Heart left ventricle (tissue), 16 donors: ENCODE results near the gene NAALADL2. TPM values are rescaled to one million over a fixed set of nuclear protein-coding genes. Genes with fewer than 3 reads are reported as not detected.
"Not testable (repeated sequence)": the region's sequence is repeated elsewhere in the genome, so short reads cannot be mapped to it uniquely, and the experiment has no call there.

Experiments used
- ATAC-seq, 4 donors: fragments of 200-7000 bp; cut with Tn5 transposase; one replicate each; pipeline ENCODE4 v1.9.1; 2020 to 2022; ENCODE audit warnings: moderate library complexity in 4 of 4, mild to moderate bottlenecking in 3 of 4, moderate number of reproducible peaks in 1 of 4
- DNase-seq, 5 donors: peaks; one replicate each; pipeline ENCODE4 v3.0.0-alpha.2; 2020
- H3K27ac ChIP-seq, 12 donors: fragments of 200-600 bp; sonication (generic) in 4 of 12; one replicate each; pipeline versions ENCODE4 v1.5.0 to v1.8.0; 2016 to 2022; ENCODE audit warnings: mild to moderate bottlenecking in 2 of 12
- H3K27me3 ChIP-seq, 9 donors: fragments of 200-600 bp; sonication (generic) in 2 of 9; one replicate each; pipeline versions ENCODE4 v1.5.1 to v1.8.0; 2016 to 2022; ENCODE audit warnings: mild to moderate bottlenecking in 3 of 9
- H3K36me3 ChIP-seq, 9 donors: fragments of 200-600 bp; sonication (generic) in 2 of 9; one replicate each; pipeline versions ENCODE4 v1.5.0 to v1.8.0; 2018 to 2022; ENCODE audit warnings: mild to moderate bottlenecking in 2 of 9
- H3K4me1 ChIP-seq, 12 donors: fragments of 200-600 bp; sonication (generic) in 4 of 12; one replicate each; pipeline versions ENCODE4 v1.5.0 to v1.8.0; 2016 to 2022; ENCODE audit warnings: mild to moderate bottlenecking in 3 of 12
- H3K4me3 ChIP-seq, 12 donors: fragments of 200-600 bp; sonication (generic) in 4 of 12; one replicate each; pipeline versions ENCODE4 v1.5.0 to v1.8.0; 2017 to 2022; ENCODE audit warnings: mild to moderate bottlenecking in 9 of 12, moderate library complexity in 4 of 12
- H3K9me3 ChIP-seq, 12 donors: fragments of 200-600 bp; sonication (generic) in 4 of 12; one replicate each; pipeline versions ENCODE4 v1.5.0 to v1.8.0; 2016 to 2022; ENCODE audit warnings: mild to moderate bottlenecking in 1 of 12
- CTCF ChIP-seq, 12 donors: fragments of 200-600 bp; sonication (generic) in 4 of 12; IDR thresholded peaks; one replicate each; pipeline versions ENCODE4 v1.5.0 to v1.8.0; 2018 to 2022; ENCODE audit warnings: antibody characterized with exemption in 12 of 12, mild to moderate bottlenecking in 5 of 12
- POLR2A ChIP-seq, 2 donors: fragments of 450-650 bp; IDR thresholded peaks; one replicate each; pipeline ENCODE4 v1.6.1; 2017; ENCODE audit warnings: antibody characterized with exemption in 2 of 2, mild to moderate bottlenecking in 2 of 2, moderate library complexity in 2 of 2
- WGBS, 4 donors: extraction: QIAGEN DNeasy Blood & Tissue Kit in 2 of 4; methylation state at CpG; one replicate each; pipeline versions ENCODE4 v1.1.5 to v1.1.7; 2013 to 2018; 5-methylcytosine and 5-hydroxymethylcytosine counted together
- intact Hi-C, 10 donors: fragments of 100-400 bp; cut with DNase I; formaldehyde crosslinking; loops; one replicate each; pipeline versions ENCODE4 v1.11.1 to v1.14.2; 2022
- polyA plus RNA-seq, 2 donors: library from polyadenylated mRNA; stranded (reverse); fragments of 200-250 nt; gene quantifications; one replicate each; pipeline ENCODE4 v1.2.3, GENCODE V29; 2013
- total RNA-seq, 9 donors: library from RNA; depleted of rRNA in 2 of 9; stranded (reverse); fragments of >200 nt in 2 of 9; fragmentation: NEBNext Ultra II Directional in 3 of 9; extraction: Animal tissue kit (Norgen Biotek cat#: 25700) in 3 of 9; gene quantifications; one replicate each; pipeline versions ENCODE4 v1.1.0 to v1.2.4, GENCODE V29; 2016 to 2023
- donor health status: ischemic (EF 13 %, LVEDD 7.1; RV severe dilation, severe dysfunction).
- donor health status: healthy with polysubstance abuse.
- donor health status: DM: no; HTN: yes; CAD: no.
- donor health status: DM: no; HTN: no; CAD: no.
- donor health status: ischemic (EF 25% LVEDD 6.9; RV normal size, moderate dysfunction).
- donor health status: ischemic (EF 25% LVEDD 5.7; RV mildly dilated, moderate dysfunction).
- donor health status: healthy.
- donor health status: DM: yes; HTN: yes; CAD: no.
- donor health status: ischemic (EF 35%, LVEDD 5.7; RV mildly dilated, moderate dysfunction).
- donor health status: nonischemic (EF 11% LVEDD 7.7; RV severe dilation, severe dysfunction).
- donor health status: DM: yes; HTN: yes; CAD: no.
- donor health status: PGD.
- donor health status: ischemic (EF 29% LVEDD 5.4; RV normal size, mild dysfunction).
- donor health status: nonischemic (EF 23%, LVEDD 6.1; RV moderate dilation, normal function).

NAALADL2 gene
- total and polyA plus RNA-seq, 11 donors, result 0.23 to 8.5 (median 3.0) TPM

GRCh38 chr3:175155172-175155571 is 296.0 kb downstream of the NAALADL2 start:
- Histone ChIP-seq H3K9me3 (no peaks in the 10 kb centered on the region), H3K4me3 (no peak overlapping the region), H3K4me1 (no peaks in the 10 kb centered on the region), H3K27ac (no peak overlapping the region), H3K36me3 (no peaks in the 10 kb centered on the region), H3K27me3 (no peaks in the 10 kb centered on the region)
- DNase-seq, result no peak
- WGBS, 4 donors, result 89 to 94% (median 92%) methylated on average over 2 of the region's 2 CpGs
- intact Hi-C loops, result no loop called here
- ATAC-seq, result no peak
- TF ChIP-seq CTCF (IDR thresholded peaks at IDR 0.05), result no peak
- TF ChIP-seq POLR2A (IDR thresholded peaks at IDR 0.05), result no peak

- Histone ChIP-seq H3K4me1 (no peaks in the 10 kb centered on the region), H3K4me3 (no peak overlapping the region), H3K27me3 (no peaks in the 10 kb centered on the region), H3K27ac (no peak overlapping the region), H3K36me3 (no peaks in the 10 kb centered on the region), H3K9me3 (no peaks in the 10 kb centered on the region)
- intact Hi-C loops, result no loop called here
- DNase-seq, result no peak
- no peak for ATAC-seq
- TF ChIP-seq POLR2A (IDR thresholded peaks at IDR 0.05) (no peak), CTCF (IDR thresholded peaks at IDR 0.05) (no peak)
Observed at GRCh38 chr3:175159202-175159601, 300.1 kb downstream of the NAALADL2 start.

GRCh38 chr3:175161291-175161690 is 302.2 kb downstream of the NAALADL2 start:
- Histone ChIP-seq H3K27ac (no peak overlapping the region), H3K27me3 (no peaks in the 10 kb centered on the region), H3K4me3 (no peak overlapping the region), H3K9me3 (no peaks in the 10 kb centered on the region), H3K36me3 (no peaks in the 10 kb centered on the region), H3K4me1 (no peaks in the 10 kb centered on the region)
- intact Hi-C loops, result no loop called here
- ATAC-seq (no peak), DNase-seq (no peak)
- WGBS, 4 donors, result 79 to 80% (median 79%) methylated on average over 5 of the region's 5 CpGs
- no peak for TF ChIP-seq POLR2A (IDR thresholded peaks at IDR 0.05)
- TF ChIP-seq CTCF (IDR thresholded peaks at IDR 0.05), result no peak

- ATAC-seq, result no peak
- H3K4me1 ChIP-seq, result no peaks in the 10 kb centered on the region
- no peaks in the 10 kb centered on the region for H3K9me3 ChIP-seq
- WGBS, 4 donors, result 84 to 94% (median 91%) methylated on average over 3 of the region's 3 CpGs
- no peak overlapping the region for H3K27ac ChIP-seq
- intact Hi-C loops, result no loop called here
- no peaks in the 10 kb centered on the region for H3K36me3 ChIP-seq
- H3K27me3 ChIP-seq, result no peaks in the 10 kb centered on the region
- TF ChIP-seq POLR2A (IDR thresholded peaks at IDR 0.05) (no peak), CTCF (IDR thresholded peaks at IDR 0.05) (no peak)
- H3K4me3 ChIP-seq, result no peak overlapping the region
- DNase-seq, result no peak
Observed at GRCh38 chr3:175163686-175164085, 304.6 kb downstream of the NAALADL2 start.

- H3K4me3 ChIP-seq, H3K27ac ChIP-seq, H3K27me3 ChIP-seq, H3K9me3 ChIP-seq, ATAC-seq, intact Hi-C loops, H3K4me1 ChIP-seq, H3K36me3 ChIP-seq, DNase-seq: not testable (repeated sequence)
- 92 to 96% (median 95%) methylated on average over 10 of the region's 10 CpGs for WGBS, 4 donors
Observed at GRCh38 chr3:175173117-175173516, 314.0 kb downstream of the NAALADL2 start.
